NOMO-1 treated with DMSO at 0.1 percent for 48 hours (cell line): ENCODE data around the gene SKAP1.
A peak's percentile ranks its signal among the peaks of the same experiment; 100 is the strongest.
"Not testable (repeated sequence)": the region's sequence is repeated elsewhere in the genome, so short reads cannot be mapped to it uniquely, and the experiment has no call there.

ENCODE experiments used
- DNase-seq: peaks from one replicate; lab custom pipeline; 2025; ENCODE audit not compliant: unreplicated experiment; lab: John Stamatoyannopoulos, UW

SKAP1 gene

GRCh38 chr17:48290378-48290777 lies 139.6 kb downstream of the SKAP1 start:
- DNase-seq = no peak

- DNase-seq = not testable (repeated sequence)
Measured at GRCh38 chr17:48286917-48287316, 143.1 kb downstream of the SKAP1 start.

GRCh38 chr17:48285614-48286013 lies 144.4 kb downstream of the SKAP1 start:
- DNase-seq = no peak

GRCh38 chr17:48283907-48284306 lies 146.1 kb downstream of the SKAP1 start:
- DNase-seq = no peak

- no peak for DNase-seq
Measured at GRCh38 chr17:48283411-48283810, 146.6 kb downstream of the SKAP1 start.

GRCh38 chr17:48282303-48282702 lies 147.7 kb downstream of the SKAP1 start:
- DNase-seq = no peak

GRCh38 chr17:48278760-48279491 lies 151.1 kb downstream of the SKAP1 start:
- DNase-seq = no peak

- no peak for DNase-seq
Measured at GRCh38 chr17:48276776-48277175, 153.2 kb downstream of the SKAP1 start.

- DNase-seq = no peak
Measured at GRCh38 chr17:48270899-48271298, 159.1 kb downstream of the SKAP1 start.

- DNase-seq = no peak
Measured at GRCh38 chr17:48269209-48269608, 160.8 kb downstream of the SKAP1 start.

- no peak for DNase-seq
Measured at GRCh38 chr17:48263731-48264035, 166.3 kb downstream of the SKAP1 start.

GRCh38 chr17:48262982-48263730 lies 166.9 kb downstream of the SKAP1 start:
- DNase-seq = peak; percentile 7

GRCh38 chr17:48261297-48261880 lies 168.6 kb downstream of the SKAP1 start:
- DNase-seq = peak; percentile 22

- DNase-seq = peak; percentile 30
Measured at GRCh38 chr17:48259694-48260291, 170.2 kb downstream of the SKAP1 start.

- DNase-seq = no peak
Measured at GRCh38 chr17:48258331-48258730, 171.7 kb downstream of the SKAP1 start.

- no peak for DNase-seq
Measured at GRCh38 chr17:48255759-48256158, 174.3 kb downstream of the SKAP1 start.

- DNase-seq = no peak
Measured at GRCh38 chr17:48254896-48255295, 175.1 kb downstream of the SKAP1 start.

GRCh38 chr17:48253975-48254374 lies 176.0 kb downstream of the SKAP1 start:
- DNase-seq = no peak

- no peak for DNase-seq
Measured at GRCh38 chr17:48251950-48252349, 178.1 kb downstream of the SKAP1 start.

- no peak for DNase-seq
Measured at GRCh38 chr17:48250949-48251348, 179.1 kb downstream of the SKAP1 start.

- not testable (repeated sequence) for DNase-seq
Measured at GRCh38 chr17:48250059-48250458, 180.0 kb downstream of the SKAP1 start.

GRCh38 chr17:48247603-48248002 lies 182.4 kb downstream of the SKAP1 start:
- DNase-seq = no peak
